ENCODE data around the gene GAMT. TPM values are rescaled to one million over a fixed set of nuclear protein-coding genes. Genes with fewer than 3 reads are reported as not detected.

GAMT gene
- total RNA-seq = 63.8 TPM

DNA sequence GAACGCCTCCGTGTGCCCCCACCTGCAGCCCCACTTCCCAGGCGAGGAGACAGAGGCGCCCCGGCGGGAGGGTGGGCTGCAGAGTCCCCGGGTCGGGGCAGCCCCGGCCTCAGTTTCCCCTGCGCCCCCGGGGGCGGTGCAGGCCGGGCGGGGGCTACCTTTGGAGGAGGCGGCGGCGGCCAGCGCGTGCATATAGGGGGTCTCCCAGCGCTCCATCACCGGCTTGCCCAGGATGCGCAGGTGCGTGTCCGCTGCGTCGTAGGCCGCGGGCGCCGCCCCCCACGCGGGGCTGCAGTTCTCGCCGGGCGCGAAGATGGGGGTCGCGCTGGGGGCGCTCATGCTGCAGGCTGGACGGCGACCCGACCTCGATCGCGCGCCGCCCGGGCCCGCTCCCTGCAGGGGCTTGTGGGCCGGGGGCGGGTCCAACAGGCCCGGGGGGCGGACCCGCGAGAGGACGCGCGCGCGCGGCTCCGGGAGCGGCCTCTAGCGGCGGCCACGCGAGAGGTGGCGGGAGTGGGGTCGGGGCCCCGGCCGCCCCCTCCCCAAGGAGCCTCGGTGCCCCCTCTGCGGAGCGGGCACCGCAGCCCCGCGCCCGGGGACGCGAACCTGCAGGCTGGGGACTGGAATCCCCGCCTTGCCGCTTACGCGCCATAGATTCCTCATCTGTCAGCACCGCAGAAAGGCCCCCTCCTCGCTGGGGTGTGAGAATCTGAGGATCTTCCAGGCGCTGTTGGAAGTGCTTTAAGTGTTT lies at the start of gene GAMT:
TSS of gene GAMT (minus strand) at position 405 of the 751 bp plus-strand sequence. CDS start at position 339, 66 bp downstream.

DNA sequence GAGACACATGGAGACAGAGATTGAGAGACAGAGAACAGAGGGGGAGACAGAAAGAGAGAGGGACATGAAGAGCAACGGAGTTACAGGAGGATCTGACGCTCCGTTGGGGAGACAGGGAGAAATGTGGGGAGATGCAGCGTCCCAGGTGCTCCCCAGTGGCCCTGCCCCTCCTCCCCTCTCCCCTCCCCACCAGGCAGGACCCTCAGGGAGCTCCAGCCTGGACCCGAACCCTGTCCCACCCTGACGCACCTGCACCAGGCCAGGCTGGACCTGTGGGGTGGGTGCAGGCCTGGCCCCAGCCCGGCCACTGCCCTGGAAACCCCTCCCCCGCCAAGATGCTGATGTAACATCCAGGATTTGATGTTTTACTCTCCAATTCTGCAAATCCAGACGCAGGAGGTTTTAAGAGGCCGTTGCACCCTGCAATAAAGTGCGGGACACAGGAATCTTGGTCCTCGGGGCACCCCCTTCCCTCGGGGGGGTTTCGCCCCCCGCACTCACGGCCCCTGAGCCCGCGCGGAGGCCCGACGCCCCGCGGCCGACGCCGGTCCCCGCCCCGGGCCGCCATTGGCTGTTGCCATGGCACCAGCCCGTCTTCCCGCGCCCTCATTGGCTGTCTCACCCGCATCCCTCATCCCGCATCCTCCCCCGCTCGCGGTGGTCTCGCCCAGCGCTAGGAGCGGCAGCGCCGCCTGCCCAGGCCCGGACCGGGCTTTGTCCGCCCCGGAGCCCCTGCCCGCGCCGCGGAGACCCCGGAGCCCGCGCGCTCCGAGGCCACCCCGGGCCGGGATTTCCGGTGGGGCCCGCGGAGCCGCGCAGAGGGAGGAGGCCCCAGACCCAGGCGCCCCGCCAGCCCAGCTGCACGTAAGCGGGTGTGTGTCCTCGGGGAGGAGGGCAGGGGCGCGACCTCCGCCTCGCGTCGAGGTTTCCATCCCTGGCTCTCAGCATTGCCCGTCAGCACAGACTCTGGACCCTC lies 48.4 kb upstream of the GAMT start, which contains the start of gene APC2:
TSS of gene APC2 (plus strand) at position 655 of the 976 bp plus-strand sequence. CDS start 2,881 bp downstream, outside the sequence.

GRCh38 chr19:1438035-1438932 lies 36.9 kb upstream of the GAMT start, which contains the start of gene RPS15:
TSS of gene RPS15 (plus strand) at chr19:1438396. CDS start at chr19:1438426, 30 bp downstream.

DNA sequence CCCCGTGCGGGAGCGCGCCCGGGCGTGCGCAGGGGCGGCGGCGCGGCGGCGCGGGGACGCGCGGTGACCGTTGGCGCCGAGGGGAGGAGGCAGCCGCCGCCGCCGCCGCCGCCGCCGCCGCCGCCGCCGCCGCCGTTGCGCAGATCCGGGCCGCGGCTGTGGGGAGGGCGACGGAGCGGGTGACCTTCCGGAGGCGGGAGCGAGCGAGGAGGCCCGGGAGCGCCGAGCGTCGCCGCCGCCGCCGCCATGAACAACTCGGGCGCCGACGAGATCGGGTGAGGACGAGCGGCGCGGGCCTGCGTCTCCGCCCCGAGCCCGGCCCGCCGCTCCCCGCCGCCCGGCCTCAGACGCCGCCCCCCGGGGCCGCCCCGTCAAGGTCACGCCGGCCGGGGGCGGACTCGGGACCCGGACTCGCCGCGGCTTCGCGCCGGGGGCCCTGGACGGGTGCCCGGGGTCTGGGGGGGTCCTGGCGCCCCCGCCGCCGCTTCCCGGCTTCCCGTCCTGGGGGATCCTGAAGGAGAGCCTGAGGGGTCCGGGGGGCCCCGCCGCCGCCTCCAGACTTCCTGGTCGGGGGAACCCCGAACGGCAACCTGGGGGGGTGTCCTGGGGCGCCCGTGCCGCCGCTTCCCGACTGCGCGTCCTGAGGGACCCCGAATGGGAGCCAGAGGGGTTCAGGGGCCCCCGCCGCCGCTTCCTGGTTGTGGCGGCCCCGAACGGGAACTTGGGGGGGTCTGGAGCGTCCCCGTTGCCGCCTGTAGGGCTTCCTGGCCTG lies 6.4 kb upstream of the GAMT start, which contains the start of gene DAZAP1:
TSS of gene DAZAP1 (plus strand) at position 59 of the 772 bp plus-strand sequence. CDS start at position 247, 188 bp downstream.

GRCh38 chr19:1383312-1384084 lies 17.8 kb downstream of the GAMT start, which contains the start of gene NDUFS7:
TSS of gene NDUFS7 (plus strand) at chr19:1383907. CDS start at chr19:1383927, 20 bp downstream.

Other genes starting within 250 kb of the GAMT start
- 26.6 TPM for gene SBNO2, start 227.3 kb downstream of the GAMT start, total RNA-seq
- gene STK11, start 195.8 kb downstream of the GAMT start, total RNA-seq = 78.9 TPM
- 2.3 TPM for gene CBARP, start 163.5 kb downstream of the GAMT start, total RNA-seq
- 73.6 TPM for gene ATP5F1D, start 159.8 kb downstream of the GAMT start, total RNA-seq
- gene MIDN, start 153.0 kb downstream of the GAMT start, total RNA-seq = 40.8 TPM
- gene CIRBP, start 132.2 kb downstream of the GAMT start, total RNA-seq = 748 TPM
- 16.6 TPM for gene FAM174C, start 126.0 kb downstream of the GAMT start, total RNA-seq
- 2.9 TPM for gene EFNA2, start 115.7 kb downstream of the GAMT start, total RNA-seq
- 83.7 TPM for gene NDUFS7, start 17.6 kb downstream of the GAMT start, total RNA-seq
- 59.6 TPM for gene DAZAP1, start 6.0 kb upstream of the GAMT start, total RNA-seq
- gene RPS15, start 36.9 kb upstream of the GAMT start, total RNA-seq = 697 TPM
- 1.7 TPM for gene APC2, start 48.6 kb upstream of the GAMT start, total RNA-seq
- gene C19orf25, start 77.7 kb upstream of the GAMT start, total RNA-seq = 37.7 TPM
- 9.4 TPM for gene PCSK4, start 88.8 kb upstream of the GAMT start, total RNA-seq
- gene REEP6, start 89.6 kb upstream of the GAMT start, total RNA-seq = 4.0 TPM
- 2.7 TPM for gene ADAMTSL5, start 111.5 kb upstream of the GAMT start, total RNA-seq
- gene PLK5, start 122.5 kb upstream of the GAMT start, total RNA-seq = 0.12 TPM
- gene MEX3D, start 166.8 kb upstream of the GAMT start, total RNA-seq = 52.7 TPM
- gene MBD3, start 191.3 kb upstream of the GAMT start, total RNA-seq = 74.8 TPM
- 49.7 TPM for gene UQCR11, start 203.9 kb upstream of the GAMT start, total RNA-seq